A549 (cell line): Measurements from ENCODE around the gene LILRB1. TPM values are rescaled to one million over a fixed set of nuclear protein-coding genes. Genes with fewer than 3 reads are reported as not detected.

Experiments
- ATAC-seq, 2 experiments: fragments of 200-7000 bp in 1 of 2; fragments of >200 bp in 1 of 2; cut with Nextera tagmentation in 1 of 2; cut with Tn5 transposase in 1 of 2; 3 replicates each; pipeline versions ENCODE4 v1.8.0 to v1.9.1; 2018 to 2020; ENCODE audit warnings: mild to moderate bottlenecking in 1 of 2, moderate library complexity in 1 of 2
- CTCF ChIA-PET: fragments of 300-600 bp; sonication (Branson Sonifier 250); formaldehyde crosslinking; extraction: SDS; loops from one replicate; lab custom pipeline; 2021; ENCODE audit warnings: antibody characterized with exemption, inconsistent platforms; lab: Yijun Ruan, JAX
- POLR2A ChIA-PET: fragments of 350-600 bp; formaldehyde crosslinking; extraction: SDS; loops from one replicate; lab custom pipeline; 2021; ENCODE audit warnings: antibody characterized with exemption, inconsistent platforms; lab: Yijun Ruan, JAX
- DNase-seq, 2 experiments: peaks; one replicate each; pipeline versions ENCODE4 v3.0.0 to v3.0.0-alpha.2; 2011 to 2016; ENCODE audit warnings: low read depth in 1 of 2, low spot score in 1 of 2
- FAIRE-seq: peaks from 2 replicates; lab custom pipeline; 2011; peaks lifted over from hg19 to GRCh38; lab: Jason Lieb, UNC
- H3K27ac ChIP-seq, 2 experiments: fragments of >200 bp; sonication (Bioruptor Twin); formaldehyde crosslinking; 3 replicates each; pipeline ENCODE4 v1.5.1; 2016 to 2017
- H3K4me1 ChIP-seq: fragments of >200 bp; sonication (Bioruptor Twin); formaldehyde crosslinking; 3 replicates; pipeline ENCODE4 v1.6.1; 2016
- H3K4me2 ChIP-seq: fragments of >200 bp; sonication (Bioruptor Twin); formaldehyde crosslinking; 3 replicates; pipeline ENCODE4 v1.6.1; 2016
- H3K4me3 ChIP-seq: fragments of >200 bp; sonication (Bioruptor Twin); formaldehyde crosslinking; 3 replicates; pipeline ENCODE4 v1.5.1; 2016
- H3K9me3 ChIP-seq: fragments of >200 bp; sonication (Bioruptor Twin); formaldehyde crosslinking; 3 replicates; pipeline ENCODE4 v1.6.1; 2016
- BHLHE40 ChIP-seq: IDR thresholded peaks from 2 replicates; pipeline ENCODE4 v1.6.1; 2012; ENCODE audit warnings: low read depth, low read length, inconsistent platforms
- CBX2 ChIP-seq: fragments of 200-600 bp; sonication (generic); IDR thresholded peaks from 2 replicates; pipeline ENCODE4 v1.6.1; 2016; ENCODE audit warnings: low read depth, mild to moderate bottlenecking, borderline replicate concordance
- CHD2 ChIP-seq: fragments of 150-350 bp; IDR thresholded peaks from 2 replicates; pipeline ENCODE4 v1.6.1; 2014; ENCODE audit warnings: low read length; ENCODE audit not compliant: partially characterized antibody
- EHMT2 ChIP-seq: fragments of 200-600 bp; sonication (generic); IDR thresholded peaks from 2 replicates; pipeline ENCODE4 v1.6.1; 2016; ENCODE audit warnings: antibody characterized with exemption, low read depth, mild to moderate bottlenecking, moderate library complexity
- ESRRA ChIP-seq: fragments of 150-350 bp; IDR thresholded peaks from 2 replicates; pipeline ENCODE4 v1.6.1; 2014; ENCODE audit warnings: mild to moderate bottlenecking, low read length, borderline replicate concordance
- FOXS1 ChIP-seq: fragments of 250-450 bp; sonication (Bioruptor Pico); IDR thresholded peaks from 2 replicates; pipeline ENCODE4 v1.5.0; 2020; ENCODE audit warnings: mild to moderate bottlenecking, moderate library complexity
- HES2 ChIP-seq: fragments of >200 bp; sonication (Bioruptor Twin); formaldehyde crosslinking; IDR thresholded peaks from 2 replicates; pipeline ENCODE4 v1.6.1; 2016
- HEYL ChIP-seq: fragments of 250-450 bp; sonication (Bioruptor Pico); IDR thresholded peaks from 2 replicates; pipeline ENCODE4 v1.8.0; 2021; ENCODE audit warnings: mild to moderate bottlenecking, moderate library complexity
- JUN ChIP-seq, 2 experiments: fragments of >200 bp; sonication (Bioruptor Twin); formaldehyde crosslinking; IDR thresholded peaks; 2 replicates in 1 of 2; 3 replicates in 1 of 2; pipeline ENCODE4 v1.6.1; 2016 to 2017
- JUNB ChIP-seq: fragments of >200 bp; sonication (Bioruptor Twin); formaldehyde crosslinking; IDR thresholded peaks from 2 replicates; pipeline ENCODE4 v1.6.1; 2016
- MAZ ChIP-seq: fragments of 150-350 bp; IDR thresholded peaks from 2 replicates; pipeline ENCODE4 v1.6.1; 2014; ENCODE audit warnings: antibody characterized with exemption, low read depth, low read length, borderline replicate concordance
- MYC ChIP-seq: IDR thresholded peaks from 2 replicates; pipeline ENCODE4 v1.6.1; 2012; ENCODE audit warnings: mild to moderate bottlenecking, inconsistent platforms, low read length, improper control_type of control experiment, borderline replicate concordance
- NR3C1 ChIP-seq: fragments of >200 bp; sonication (Bioruptor Twin); formaldehyde crosslinking; IDR thresholded peaks from 3 replicates; pipeline ENCODE4 v1.6.1; 2017
- PHF8 ChIP-seq: fragments of 200-600 bp; sonication (generic); IDR thresholded peaks from 2 replicates; pipeline ENCODE4 v1.6.1; 2016; ENCODE audit warnings: low read depth, mild to moderate bottlenecking, antibody characterized with exemption, moderate library complexity, borderline replicate concordance
- RARB ChIP-seq: fragments of 250-450 bp; sonication (Bioruptor Pico); IDR thresholded peaks from 2 replicates; pipeline ENCODE4 v1.8.0; 2021; ENCODE audit warnings: mild to moderate bottlenecking, moderate library complexity
- RCOR1 ChIP-seq: fragments of 150-350 bp; IDR thresholded peaks from 2 replicates; pipeline ENCODE4 v1.6.1; 2014; ENCODE audit warnings: antibody characterized with exemption, low read length, low read depth
- ZSCAN20 ChIP-seq: fragments of 250-450 bp; sonication (Bioruptor Pico); IDR thresholded peaks from 2 replicates; pipeline ENCODE4 v1.8.0; 2022; ENCODE audit warnings: mild to moderate bottlenecking, moderate library complexity
- WGBS: methylation state at CpG from one replicate; pipeline ENCODE4 v1.1.6; 2017; ENCODE audit errors: missing lambda C conversion rate; 5-methylcytosine and 5-hydroxymethylcytosine counted together
- polyA plus RNA-seq, 4 experiments: library from polyadenylated mRNA; depleted of rRNA in 3 of 4; stranded (reverse); fragments of >200 nt; fragmentation: RNase III in 1 of 4; extraction: RNeasy Plus Mini Kit Qiagen cat#74134 plus additional on column Dnase treatment in 1 of 4; gene quantifications; 2 replicates in 3 of 4; 3 replicates in 1 of 4; pipeline ENCODE4 v1.2.3, GENCODE V29; 2011 to 2017
- TF ChIP-seq, protein P1 (sequence below): IDR thresholded peaks from 2 replicates; pipeline ENCODE4 v1.6.1; 2012
- TF ChIP-seq, protein P2 (sequence below): fragments of 150-350 bp; IDR thresholded peaks from 2 replicates; pipeline ENCODE4 v1.6.1; 2014; ENCODE audit warnings: low read depth, mild to moderate bottlenecking, low read length
- TF ChIP-seq, protein P3 (sequence below): fragments of 250-450 bp; sonication (Bioruptor Pico); IDR thresholded peaks from 2 replicates; pipeline ENCODE4 v1.5.0; 2021; ENCODE audit warnings: mild to moderate bottlenecking, moderate library complexity, borderline replicate concordance

The LILRB1 gene
- polyA plus RNA-seq, 2 of the 4 experiments (the other 2 are of a cell fraction), result not detected

DNA sequence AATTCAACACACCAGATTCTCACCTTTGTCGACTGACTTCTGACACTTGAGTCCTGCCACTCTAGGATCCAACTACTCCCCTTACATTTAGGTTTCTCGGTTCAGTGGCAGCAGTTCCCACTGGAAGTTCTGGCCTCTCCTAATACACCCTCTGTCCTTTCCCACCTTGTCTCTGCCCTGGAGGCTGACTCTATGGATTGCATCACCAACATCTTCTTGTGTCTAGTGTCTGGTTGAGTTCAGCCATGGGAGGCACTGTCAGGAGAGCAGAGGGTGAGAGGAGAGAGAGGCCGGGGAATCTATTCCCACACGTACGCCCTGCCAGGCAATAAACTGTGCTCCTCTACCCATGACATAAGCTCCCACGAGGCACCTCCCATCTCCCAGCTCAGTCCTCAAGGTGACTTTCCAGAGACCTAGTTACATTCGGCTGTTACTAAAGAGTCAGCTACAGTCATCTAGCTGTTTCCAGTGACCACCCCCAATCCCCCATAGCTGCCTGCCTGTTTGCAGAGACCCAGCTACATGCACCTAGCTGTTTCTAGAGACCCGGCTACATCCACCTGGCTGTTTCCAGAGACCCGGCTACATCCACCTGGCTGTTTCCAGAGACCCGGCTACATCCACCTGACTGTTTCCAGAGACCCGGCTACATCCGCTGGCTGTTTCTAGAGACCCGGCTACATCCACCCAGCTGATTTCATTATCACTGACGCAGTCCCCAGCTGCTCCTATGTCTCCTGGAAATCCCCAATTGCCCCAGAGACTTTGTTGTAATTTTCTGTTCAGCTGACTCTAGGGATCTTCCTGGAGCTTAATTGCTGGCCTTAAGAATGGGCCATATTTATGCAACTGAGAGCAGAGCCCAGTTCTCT is 24.4 kb downstream of the LILRB1 start:
- FAIRE-seq, result no peak
- TF ChIP-seq CBX2, result no peak
- no peak for TF ChIP-seq RCOR1
- no peak for TF ChIP-seq JUN (IDR thresholded peaks at IDR 0.05)
- no peak for TF ChIP-seq MYC
- no peak for TF ChIP-seq NR3C1
- no peak for TF ChIP-seq PHF8
- ChIA-PET CTCF (interaction anchor here (0.7 to 4.8 kb wide), 5 partner anchors 16 to 265 kb away, joined by 4 to 67 read pairs (median 4); no protein-coding TSS in a partner anchor), POLR2A (no interaction called here)
- no peak for ATAC-seq
- 38% methylated on average over 14 of the region's 14 CpGs for WGBS
- Histone ChIP-seq H3K27ac (no peak overlapping the region), H3K4me1 (no peaks in the 10 kb centered on the region), H3K4me3 (no peak overlapping the region), H3K9me3 (no peaks in the 10 kb centered on the region; the same call in 2 of the 3 replicates), H3K4me2 (no peak overlapping the region)
- no peak for DNase-seq

- FAIRE-seq, result no peak
- no peaks in the 10 kb centered on the region; the same call in 2 of the 3 replicates for H3K9me3 ChIP-seq
- 7% methylated on average over 6 of the region's 6 CpGs for WGBS
Observed at GRCh38 chr19:54659300-54659699, 29.0 kb downstream of the LILRB1 start.

GRCh38 chr19:54660306-54660705 is 30.0 kb downstream of the LILRB1 start:
- WGBS, result 28% methylated on average over 5 of the region's 5 CpGs
- DNase-seq (no peak), ATAC-seq (no peak), FAIRE-seq (no peak)
- H3K9me3 ChIP-seq, result no peaks in the 10 kb centered on the region; the same call in 2 of the 3 replicates
- no peak overlapping the region for H3K4me3 ChIP-seq
- TF ChIP-seq JUNB, result no peak
- TF ChIP-seq RARB (CRISPR knock-in tag), result no peak
- no peak for TF ChIP-seq CHD2
- no peak for TF ChIP-seq HES2
- TF ChIP-seq, protein P1, sequence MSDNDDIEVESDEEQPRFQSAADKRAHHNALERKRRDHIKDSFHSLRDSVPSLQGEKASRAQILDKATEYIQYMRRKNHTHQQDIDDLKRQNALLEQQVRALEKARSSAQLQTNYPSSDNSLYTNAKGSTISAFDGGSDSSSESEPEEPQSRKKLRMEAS, result no peak
- TF ChIP-seq ESRRA, result no peak
- TF ChIP-seq, protein P2, sequence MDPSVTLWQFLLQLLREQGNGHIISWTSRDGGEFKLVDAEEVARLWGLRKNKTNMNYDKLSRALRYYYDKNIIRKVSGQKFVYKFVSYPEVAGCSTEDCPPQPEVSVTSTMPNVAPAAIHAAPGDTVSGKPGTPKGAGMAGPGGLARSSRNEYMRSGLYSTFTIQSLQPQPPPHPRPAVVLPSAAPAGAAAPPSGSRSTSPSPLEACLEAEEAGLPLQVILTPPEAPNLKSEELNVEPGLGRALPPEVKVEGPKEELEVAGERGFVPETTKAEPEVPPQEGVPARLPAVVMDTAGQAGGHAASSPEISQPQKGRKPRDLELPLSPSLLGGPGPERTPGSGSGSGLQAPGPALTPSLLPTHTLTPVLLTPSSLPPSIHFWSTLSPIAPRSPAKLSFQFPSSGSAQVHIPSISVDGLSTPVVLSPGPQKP, result no peak
- no peak overlapping the region for H3K27ac ChIP-seq
- CTCF ChIA-PET, result interaction anchor here (2.7 kb wide), 1 partner anchor 14 kb away, joined by 16 read pairs; no protein-coding TSS in a partner anchor
- H3K4me2 ChIP-seq, result no peak overlapping the region
- POLR2A ChIA-PET, result no interaction called here
- no peaks in the 10 kb centered on the region for H3K4me1 ChIP-seq

More at GRCh38 chr19:54659300-54659699, 29.0 kb downstream of the LILRB1 start:
- no peak for DNase-seq
- POLR2A ChIA-PET, result no interaction called here
- CTCF ChIA-PET, result no interaction called here
- H3K27ac ChIP-seq, result no peak overlapping the region
- H3K4me2 ChIP-seq, result no peak overlapping the region
- ATAC-seq, result no peak
- H3K4me1 ChIP-seq, result no peaks in the 10 kb centered on the region
- no peak overlapping the region for H3K4me3 ChIP-seq
- TF ChIP-seq ZSCAN20 (CRISPR knock-in tag) (no peak), HEYL (CRISPR knock-in tag) (no peak), FOXS1 (CRISPR knock-in tag) (no peak), BHLHE40 (no peak), EHMT2 (no peak), MAZ (no peak)
- TF ChIP-seq, protein P3, sequence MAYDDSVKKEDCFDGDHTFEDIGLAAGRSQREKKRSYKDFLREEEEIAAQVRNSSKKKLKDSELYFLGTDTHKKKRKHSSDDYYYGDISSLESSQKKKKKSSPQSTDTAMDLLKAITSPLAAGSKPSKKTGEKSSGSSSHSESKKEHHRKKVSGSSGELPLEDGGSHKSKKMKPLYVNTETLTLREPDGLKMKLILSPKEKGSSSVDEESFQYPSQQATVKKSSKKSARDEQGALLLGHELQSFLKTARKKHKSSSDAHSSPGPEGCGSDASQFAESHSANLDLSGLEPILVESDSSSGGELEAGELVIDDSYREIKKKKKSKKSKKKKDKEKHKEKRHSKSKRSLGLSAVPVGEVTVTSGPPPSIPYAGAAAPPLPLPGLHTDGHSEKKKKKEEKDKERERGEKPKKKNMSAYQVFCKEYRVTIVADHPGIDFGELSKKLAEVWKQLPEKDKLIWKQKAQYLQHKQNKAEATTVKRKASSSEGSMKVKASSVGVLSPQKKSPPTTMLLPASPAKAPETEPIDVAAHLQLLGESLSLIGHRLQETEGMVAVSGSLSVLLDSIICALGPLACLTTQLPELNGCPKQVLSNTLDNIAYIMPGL (CRISPR knock-in tag), result no peak
- TF ChIP-seq, protein P2, result no peak
- TF ChIP-seq, all 56 proteins: peak for 0
